Stimulated activated CD4-positive, alpha-beta T cell treated with anti-CD3 and anti-CD28 coated beads, Interleukin-12 subunit alpha, Interleukin-12 subunit beta, amount 100 ng/mL, for 24 hours (primary cell): ENCODE measurements around the gene OR6K6.

Source experiments
- DNase-seq, 2 experiments: peaks; one replicate each; pipeline ENCODE4 v3.0.0-alpha.2; 2020; ENCODE audit warnings: low read depth in 2 of 2

OR6K6 gene

GRCh38 chr1:158801396-158801795 is 46.9 kb downstream of the OR6K6 start:
- DNase-seq: no peak

GRCh38 chr1:158803678-158804077 is 49.2 kb downstream of the OR6K6 start:
- no peak for DNase-seq
